ENCODE measurements around the gene PTPN18.

PTPN18 gene

DNA sequence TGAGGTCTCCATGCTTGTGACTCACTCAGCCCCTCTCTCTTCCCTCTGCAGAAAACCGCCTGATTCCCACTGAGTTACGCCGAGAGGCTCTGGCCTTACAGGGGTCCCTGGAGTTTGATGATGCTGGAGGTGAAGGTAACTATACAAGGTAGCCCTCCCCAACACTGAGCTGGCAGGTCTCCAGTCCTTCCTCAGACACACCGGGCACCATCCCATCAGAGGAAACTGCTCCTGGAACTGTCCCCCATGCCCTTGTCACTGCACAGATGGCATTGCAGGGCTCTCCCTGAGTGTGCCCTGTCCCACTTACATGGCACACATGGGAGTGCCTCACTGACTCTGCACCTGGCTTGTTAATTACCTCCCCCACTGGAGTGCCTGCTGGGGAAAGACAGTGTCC is 11.3 kb upstream of the PTPN18 start:
- TF ChIP-seq SIN3A (IDR thresholded peaks at IDR 0.05; ENCODE audit: borderline replicate concordance, insufficient read depth, low read length), result no peak
- TF ChIP-seq POLR2AphosphoS5 (IDR thresholded peaks at IDR 0.05; ENCODE audit: low read depth, low read length), result no peak
- TF ChIP-seq, protein P1, sequence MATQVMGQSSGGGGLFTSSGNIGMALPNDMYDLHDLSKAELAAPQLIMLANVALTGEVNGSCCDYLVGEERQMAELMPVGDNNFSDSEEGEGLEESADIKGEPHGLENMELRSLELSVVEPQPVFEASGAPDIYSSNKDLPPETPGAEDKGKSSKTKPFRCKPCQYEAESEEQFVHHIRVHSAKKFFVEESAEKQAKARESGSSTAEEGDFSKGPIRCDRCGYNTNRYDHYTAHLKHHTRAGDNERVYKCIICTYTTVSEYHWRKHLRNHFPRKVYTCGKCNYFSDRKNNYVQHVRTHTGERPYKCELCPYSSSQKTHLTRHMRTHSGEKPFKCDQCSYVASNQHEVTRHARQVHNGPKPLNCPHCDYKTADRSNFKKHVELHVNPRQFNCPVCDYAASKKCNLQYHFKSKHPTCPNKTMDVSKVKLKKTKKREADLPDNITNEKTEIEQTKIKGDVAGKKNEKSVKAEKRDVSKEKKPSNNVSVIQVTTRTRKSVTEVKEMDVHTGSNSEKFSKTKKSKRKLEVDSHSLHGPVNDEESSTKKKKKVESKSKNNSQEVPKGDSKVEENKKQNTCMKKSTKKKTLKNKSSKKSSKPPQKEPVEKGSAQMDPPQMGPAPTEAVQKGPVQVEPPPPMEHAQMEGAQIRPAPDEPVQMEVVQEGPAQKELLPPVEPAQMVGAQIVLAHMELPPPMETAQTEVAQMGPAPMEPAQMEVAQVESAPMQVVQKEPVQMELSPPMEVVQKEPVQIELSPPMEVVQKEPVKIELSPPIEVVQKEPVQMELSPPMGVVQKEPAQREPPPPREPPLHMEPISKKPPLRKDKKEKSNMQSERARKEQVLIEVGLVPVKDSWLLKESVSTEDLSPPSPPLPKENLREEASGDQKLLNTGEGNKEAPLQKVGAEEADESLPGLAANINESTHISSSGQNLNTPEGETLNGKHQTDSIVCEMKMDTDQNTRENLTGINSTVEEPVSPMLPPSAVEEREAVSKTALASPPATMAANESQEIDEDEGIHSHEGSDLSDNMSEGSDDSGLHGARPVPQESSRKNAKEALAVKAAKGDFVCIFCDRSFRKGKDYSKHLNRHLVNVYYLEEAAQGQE (IDR thresholded peaks at IDR 0.05; ENCODE audit: insufficient read depth in 1 of 2, low read depth in 2 of 2, low read length in 2 of 2), result no peak
- TF ChIP-seq TAF1 (IDR thresholded peaks at IDR 0.05; ENCODE audit: borderline replicate concordance, insufficient read depth, low read length), result no peak
- TF ChIP-seq FOXP2 (optimal IDR thresholded peaks at IDR 0.05; ENCODE audit: borderline replicate concordance, extremely low read depth, extremely low read length, insufficient read depth), result no peak

DNA sequence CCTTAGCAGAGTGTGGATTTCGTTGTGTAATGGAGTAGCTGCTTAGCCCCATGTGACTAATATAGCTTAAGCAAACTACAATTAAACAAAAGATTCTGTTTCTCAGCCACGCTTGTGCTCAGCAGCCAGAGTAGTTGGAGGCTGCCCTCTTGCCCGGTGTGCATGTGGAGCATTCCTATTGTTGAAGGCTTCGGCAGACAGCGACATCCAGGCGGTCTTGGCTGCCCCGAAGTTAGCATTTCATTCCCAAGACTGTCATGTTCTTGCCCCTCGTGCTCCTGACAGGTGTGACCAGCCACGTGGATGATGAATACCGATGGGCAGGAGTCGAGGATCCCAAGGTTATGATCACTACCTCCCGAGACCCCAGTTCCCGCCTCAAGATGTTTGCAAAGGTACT is 10.8 kb upstream of the PTPN18 start:
- TF ChIP-seq SIN3A (IDR thresholded peaks at IDR 0.05; ENCODE audit: borderline replicate concordance, insufficient read depth, low read length) (no peak), FOXP2 (optimal IDR thresholded peaks at IDR 0.05; ENCODE audit: borderline replicate concordance, extremely low read depth, extremely low read length, insufficient read depth) (no peak), POLR2AphosphoS5 (IDR thresholded peaks at IDR 0.05; ENCODE audit: low read depth, low read length) (no peak), TAF1 (IDR thresholded peaks at IDR 0.05; ENCODE audit: borderline replicate concordance, insufficient read depth, low read length) (no peak)
- TF ChIP-seq, protein P1 (IDR thresholded peaks at IDR 0.05; ENCODE audit: insufficient read depth in 1 of 2, low read depth in 2 of 2, low read length in 2 of 2), result no peak

GRCh38 chr2:130345611-130346010 is 10.2 kb upstream of the PTPN18 start:
- TF ChIP-seq, protein P1 (IDR thresholded peaks at IDR 0.05; ENCODE audit: insufficient read depth in 1 of 2, low read depth in 2 of 2, low read length in 2 of 2), result no peak
- no peak for TF ChIP-seq SIN3A (IDR thresholded peaks at IDR 0.05; ENCODE audit: borderline replicate concordance, insufficient read depth, low read length)
- no peak for TF ChIP-seq FOXP2 (optimal IDR thresholded peaks at IDR 0.05; ENCODE audit: borderline replicate concordance, extremely low read depth, extremely low read length, insufficient read depth)
- TF ChIP-seq POLR2AphosphoS5 (IDR thresholded peaks at IDR 0.05; ENCODE audit: low read depth, low read length), result no peak
- no peak for TF ChIP-seq TAF1 (IDR thresholded peaks at IDR 0.05; ENCODE audit: borderline replicate concordance, insufficient read depth, low read length)

DNA sequence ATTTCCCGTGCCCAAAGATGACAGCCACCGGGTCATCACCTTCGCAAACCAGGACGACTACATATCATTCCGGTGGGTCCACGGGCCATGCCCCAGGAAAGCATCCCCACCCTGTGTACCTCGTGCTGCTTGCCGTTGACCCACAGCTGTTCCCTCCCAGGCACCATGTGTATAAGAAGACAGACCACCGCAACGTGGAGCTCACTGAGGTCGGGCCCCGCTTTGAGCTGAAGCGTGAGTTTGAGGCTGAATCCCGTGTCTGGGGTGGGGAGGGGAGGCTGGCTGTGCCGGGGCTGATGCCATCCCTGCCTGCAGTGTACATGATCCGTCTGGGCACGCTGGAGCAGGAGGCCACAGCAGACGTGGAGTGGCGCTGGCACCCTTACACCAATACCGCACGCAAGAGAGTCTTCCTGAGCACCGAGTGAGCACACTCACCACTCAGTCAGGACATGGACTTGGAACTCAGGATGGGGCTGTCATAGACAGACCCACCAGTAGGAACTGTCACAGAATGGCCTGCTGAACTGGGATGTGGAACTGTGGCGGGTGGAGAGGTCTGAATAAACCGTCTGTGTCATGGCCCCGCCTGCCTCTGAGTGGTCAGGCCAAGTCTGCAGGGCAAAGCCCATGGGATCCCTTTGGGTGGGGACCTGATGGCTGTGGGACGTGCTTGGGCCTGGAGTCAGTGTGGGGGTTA is 9.7 kb upstream of the PTPN18 start:
- TF ChIP-seq TAF1 (IDR thresholded peaks at IDR 0.05; ENCODE audit: borderline replicate concordance, insufficient read depth, low read length) (no peak), FOXP2 (optimal IDR thresholded peaks at IDR 0.05; ENCODE audit: borderline replicate concordance, extremely low read depth, extremely low read length, insufficient read depth) (no peak), SIN3A (IDR thresholded peaks at IDR 0.05; ENCODE audit: borderline replicate concordance, insufficient read depth, low read length) (no peak), POLR2AphosphoS5 (IDR thresholded peaks at IDR 0.05; ENCODE audit: low read depth, low read length) (no peak)

- TF ChIP-seq SIN3A (IDR thresholded peaks at IDR 0.05; ENCODE audit: borderline replicate concordance, insufficient read depth, low read length) (no peak), POLR2AphosphoS5 (IDR thresholded peaks at IDR 0.05; ENCODE audit: low read depth, low read length) (no peak), FOXP2 (optimal IDR thresholded peaks at IDR 0.05; ENCODE audit: borderline replicate concordance, extremely low read depth, extremely low read length, insufficient read depth) (no peak), TAF1 (IDR thresholded peaks at IDR 0.05; ENCODE audit: borderline replicate concordance, insufficient read depth, low read length) (no peak)
- TF ChIP-seq, protein P1 (IDR thresholded peaks at IDR 0.05; ENCODE audit: insufficient read depth in 1 of 2, low read depth in 2 of 2, low read length in 2 of 2), result no peak
These were observed 9.2 kb upstream of the PTPN18 start for GRCh38 chr2:130346741-130347066.

Data from PFSK-1 (cell line).